Stimulated activated CD4-positive, alpha-beta T cell treated with anti-CD3 and anti-CD28 coated beads, Interleukin-2, amount 100 ng/mL, for 24 hours (primary cell): Measurements from ENCODE around the gene MEIS1.

Experiments
- DNase-seq, 2 donors: peaks; one replicate each; pipeline ENCODE4 v3.0.0-alpha.2; 2020

The MEIS1 gene

DNA sequence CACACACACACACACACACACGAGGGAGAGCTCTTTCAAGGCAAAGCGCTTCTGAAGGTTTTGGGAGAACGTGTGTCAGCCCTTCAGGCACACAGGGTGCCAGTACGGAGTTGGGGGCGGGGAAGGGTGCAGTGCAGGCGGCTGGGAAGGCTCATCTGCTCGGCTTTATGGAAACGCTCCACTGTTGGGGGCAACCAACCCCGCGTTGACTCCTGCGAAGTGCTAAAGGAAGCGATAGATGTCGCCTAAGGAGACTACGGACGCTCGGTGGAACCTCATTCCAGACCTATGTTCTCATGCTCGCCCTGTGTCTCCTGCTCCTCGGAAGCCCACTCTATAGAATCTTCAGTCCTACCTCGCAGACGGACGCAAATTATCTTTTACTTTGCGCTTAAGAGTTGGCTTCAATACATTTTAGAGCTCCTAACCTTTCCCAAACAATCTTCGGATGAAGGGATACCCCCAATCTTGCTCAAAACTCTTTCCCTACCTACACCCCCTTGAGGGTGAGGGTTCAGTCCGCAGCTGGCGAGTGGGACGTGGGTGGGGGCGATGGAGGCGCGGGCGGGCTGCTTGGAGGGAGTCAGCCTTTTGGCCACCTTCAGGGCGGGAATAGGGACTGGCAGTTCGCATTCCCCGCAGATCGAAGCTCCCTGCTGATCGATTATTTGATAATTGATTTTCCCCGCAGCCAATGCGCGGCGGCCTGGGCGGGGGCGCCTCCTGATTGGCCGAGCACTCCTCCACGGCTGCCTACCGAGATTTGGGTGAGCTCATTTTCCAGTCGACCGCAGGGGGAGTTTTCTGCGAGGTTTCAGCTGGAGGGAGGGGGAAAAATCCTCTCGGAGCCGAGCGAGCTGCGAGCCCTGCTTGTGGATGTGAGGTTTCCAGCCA, 1.9 kb upstream of the MEIS1 start:
- peak in 1 of 2 donors; percentile 26 for DNase-seq

DNA sequence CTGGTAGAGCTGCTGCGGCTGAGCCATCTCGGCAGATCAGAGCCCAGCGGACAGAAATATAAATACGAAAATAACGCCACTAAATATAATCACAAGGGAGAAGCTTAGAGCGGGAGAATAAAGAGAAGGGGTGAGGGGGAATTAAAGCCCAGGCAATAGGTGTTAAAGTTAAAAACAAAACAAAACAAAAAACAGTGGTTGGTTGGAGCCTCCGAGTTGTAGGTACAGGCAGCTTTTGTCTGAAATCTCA, 1.3 kb upstream of the MEIS1 start:
- DNase-seq: no peak

DNA sequence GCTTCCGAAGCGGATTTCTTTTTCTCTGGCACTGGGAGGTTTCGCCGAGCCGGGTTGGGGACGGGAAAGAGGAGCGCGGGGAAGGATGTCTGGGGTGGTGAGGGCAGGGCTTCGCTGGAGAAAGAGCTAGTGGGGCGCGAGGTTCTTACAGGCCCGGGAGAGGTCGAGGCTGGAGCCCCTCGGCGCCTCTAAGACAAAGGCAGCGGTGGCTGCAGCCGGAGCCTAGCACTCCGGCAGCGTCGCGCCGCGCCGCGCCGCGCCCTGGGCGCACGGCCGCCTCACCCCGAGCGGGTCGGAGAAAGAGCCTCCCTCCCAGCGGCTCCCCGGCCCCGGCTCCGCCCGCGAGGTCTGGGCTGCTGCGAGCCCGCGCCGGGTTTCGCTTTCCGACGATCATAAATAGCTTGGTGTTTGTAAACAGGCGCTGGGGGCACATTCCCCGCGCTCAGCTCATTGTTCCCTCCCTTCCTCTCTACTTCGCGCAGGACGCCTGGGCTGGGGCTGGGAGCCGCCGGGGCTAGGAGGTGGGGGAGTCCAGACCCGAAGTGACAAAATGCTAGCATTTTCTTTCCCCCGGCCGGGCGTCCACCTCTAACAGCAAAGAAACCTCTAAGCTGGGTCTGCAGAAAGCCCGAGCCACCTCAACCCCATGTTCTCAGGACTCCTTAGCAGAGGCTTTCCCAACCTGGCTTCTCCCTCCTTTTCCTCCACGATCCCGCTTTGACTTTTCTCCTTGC, 813 bp upstream of the MEIS1 start:
- no peak for DNase-seq

DNA sequence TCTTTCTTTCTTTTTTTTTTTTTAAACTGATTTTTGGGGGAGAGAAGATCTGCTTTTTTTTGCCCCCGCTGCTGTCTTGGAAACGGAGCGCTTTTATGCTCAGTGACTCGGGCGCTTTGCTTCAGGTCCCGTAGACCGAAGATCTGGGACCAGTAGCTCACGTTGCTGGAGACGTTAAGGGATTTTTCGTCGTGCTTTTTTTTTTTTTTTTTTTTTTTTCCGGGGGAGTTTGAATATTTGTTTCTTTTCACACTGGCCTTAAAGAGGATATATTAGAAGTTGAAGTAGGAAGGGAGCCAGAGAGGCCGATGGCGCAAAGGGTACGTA, 587 bp downstream of the MEIS1 start:
- no peak for DNase-seq

DNA sequence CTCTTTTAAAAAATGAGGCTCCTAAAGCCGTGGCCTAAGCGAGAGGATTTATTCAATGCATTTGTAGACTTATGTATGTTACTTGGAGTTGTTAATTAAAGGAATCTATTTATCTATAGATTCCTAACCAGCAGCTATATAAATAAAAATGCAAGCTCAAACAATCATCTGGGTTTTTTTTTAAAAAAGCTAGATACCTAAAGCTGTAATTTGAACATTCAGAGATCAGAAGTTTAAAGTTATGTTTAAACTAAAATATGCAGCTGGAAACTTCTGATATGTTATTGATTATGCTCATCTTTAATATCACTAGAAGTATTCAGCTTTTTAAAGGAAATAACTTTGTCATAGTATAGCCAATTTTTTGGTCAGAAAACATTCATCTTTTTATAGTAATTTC, 1.0 kb downstream of the MEIS1 start:
- DNase-seq: no peak

DNA sequence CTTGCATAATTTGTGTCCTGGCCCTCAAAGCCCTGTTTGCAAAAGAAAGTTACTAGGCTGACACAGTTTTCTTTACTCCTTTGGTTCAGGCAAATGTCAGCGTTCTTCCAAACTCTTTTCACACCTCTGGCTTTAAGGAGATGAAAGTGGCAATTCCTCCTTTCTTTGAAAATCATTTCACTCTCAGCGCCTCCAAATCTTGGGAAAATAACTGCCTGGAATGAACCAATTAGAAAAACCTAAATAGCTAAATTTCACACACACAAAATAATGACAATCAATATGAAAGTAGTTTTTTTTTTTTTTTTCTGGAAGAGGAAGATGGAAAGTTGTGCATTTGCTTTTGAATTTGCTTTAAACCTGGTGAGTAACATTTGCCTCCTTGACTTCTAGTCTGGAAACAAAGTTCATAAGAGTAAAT, 1.7 kb downstream of the MEIS1 start:
- no peak for DNase-seq

DNA sequence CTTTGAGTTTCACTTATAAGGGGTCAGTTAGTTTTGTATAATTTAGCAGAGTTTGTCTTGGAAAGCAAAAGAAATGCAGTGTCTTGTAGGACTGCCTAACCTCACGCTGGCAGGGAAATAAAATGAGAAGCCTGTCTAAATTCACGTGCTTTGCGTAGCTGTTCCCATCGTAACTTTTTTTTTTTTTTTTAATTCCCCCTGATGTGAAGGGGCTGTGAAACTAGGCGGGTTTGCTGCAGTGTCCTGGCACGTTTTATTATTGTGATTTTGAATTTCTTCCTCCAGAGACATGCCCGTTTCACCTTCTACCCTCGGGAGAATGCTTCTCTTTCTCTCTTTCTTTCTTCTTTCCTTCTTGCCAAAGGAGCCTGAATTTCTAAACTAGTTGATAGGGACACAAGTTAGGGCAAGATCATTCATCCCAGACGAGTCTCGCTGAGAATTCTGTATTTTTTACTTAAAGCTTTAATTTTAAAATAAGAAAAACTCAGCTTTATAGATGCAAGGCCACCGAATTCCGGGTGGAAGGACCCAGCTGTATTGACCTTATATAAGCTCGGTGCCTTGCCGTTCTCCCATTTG, 2.3 kb downstream of the MEIS1 start:
- DNase-seq: no peak

DNA sequence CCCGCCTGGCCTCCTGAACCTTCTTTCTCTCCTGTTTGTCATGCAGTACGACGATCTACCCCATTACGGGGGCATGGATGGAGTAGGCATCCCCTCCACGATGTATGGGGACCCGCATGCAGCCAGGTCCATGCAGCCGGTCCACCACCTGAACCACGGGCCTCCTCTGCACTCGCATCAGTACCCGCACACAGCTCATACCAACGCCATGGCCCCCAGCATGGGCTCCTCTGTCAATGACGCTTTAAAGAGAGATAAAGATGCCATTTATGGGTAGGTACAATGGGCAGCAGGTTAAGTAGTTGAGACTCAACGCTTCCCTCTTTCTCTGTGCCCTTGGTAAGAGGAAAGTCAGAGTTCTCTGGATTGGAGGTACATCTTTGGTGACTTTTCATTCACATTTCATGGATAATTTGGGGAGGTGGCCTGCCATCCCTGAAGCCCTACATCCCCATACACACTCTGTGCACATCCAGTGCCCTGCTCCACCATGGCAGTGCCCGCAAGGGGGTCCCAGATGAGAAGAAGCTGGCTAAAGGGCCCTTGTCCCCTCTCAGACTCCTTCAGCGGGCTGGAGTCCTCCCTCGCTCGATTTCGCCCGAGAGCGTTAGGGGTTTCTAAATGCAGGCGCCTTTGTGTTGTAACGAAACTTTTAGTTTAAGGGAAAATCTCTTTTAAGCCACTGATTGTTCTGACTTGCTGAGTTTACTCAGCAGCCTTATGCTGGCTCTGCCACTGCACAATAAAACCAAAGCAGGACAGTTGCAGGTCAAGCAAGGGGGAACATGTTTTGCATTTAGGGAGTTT, 3.0 kb downstream of the MEIS1 start:
- DNase-seq: no peak

DNA sequence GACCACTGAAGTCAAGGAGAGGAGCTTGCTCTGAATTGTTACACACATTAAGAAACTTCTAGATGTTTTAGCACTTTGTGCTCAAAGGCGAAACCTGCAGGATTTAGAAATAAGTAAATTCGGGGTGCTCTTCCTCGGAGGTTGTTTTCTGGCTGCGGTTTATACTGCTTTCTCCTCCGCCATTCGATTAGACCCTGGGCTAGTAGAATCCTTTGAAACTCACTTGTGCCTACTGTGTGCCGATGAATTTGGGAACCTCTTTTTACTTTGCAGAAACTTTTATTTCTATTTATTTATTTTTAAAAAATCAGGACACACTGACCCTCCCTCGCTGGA, 3.5 kb downstream of the MEIS1 start:
- DNase-seq: no peak

DNA sequence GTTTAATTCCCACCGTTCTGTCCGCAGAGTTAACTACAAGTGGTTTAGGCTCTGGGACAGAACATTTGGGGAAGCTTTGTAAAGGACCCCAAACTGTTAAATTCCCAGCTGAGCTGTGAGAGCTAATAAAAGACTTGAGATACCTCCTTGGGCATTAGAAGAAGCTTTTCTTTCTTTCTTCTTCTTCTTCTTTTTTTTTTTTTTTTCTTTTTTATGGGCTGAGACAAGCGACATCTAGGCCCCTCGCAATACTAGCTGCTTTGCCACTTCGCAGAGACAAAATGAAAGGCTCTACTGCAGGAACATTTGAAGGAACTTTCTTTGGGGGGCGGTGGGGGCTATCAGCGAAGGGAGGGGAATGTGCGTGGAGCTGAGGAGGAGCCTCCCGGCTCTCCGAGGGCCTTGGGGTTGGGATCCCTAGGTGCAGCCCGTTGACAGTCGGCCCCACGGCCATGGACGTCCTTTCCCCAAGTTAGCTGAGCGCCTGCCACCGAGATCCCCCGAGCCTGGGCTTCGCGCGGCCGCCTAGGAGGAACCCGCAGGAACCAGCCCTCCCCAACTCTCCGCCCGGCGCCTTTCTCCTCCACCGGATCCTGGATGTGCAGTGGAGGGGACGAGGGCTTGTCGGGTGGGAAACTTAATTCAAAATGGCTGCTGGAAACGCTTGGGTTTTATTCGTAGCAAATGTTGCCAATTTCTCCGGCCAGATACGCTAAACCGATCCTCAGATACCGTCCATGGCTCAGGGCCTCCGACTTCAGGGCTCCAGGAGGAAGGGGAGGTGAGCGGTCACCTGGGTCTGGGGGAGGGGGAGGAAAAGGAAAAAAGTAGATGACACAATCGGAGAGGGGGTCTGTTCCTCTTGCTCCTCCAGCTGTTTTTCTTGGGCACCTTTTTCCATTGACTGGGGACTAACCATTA, 4.2 kb downstream of the MEIS1 start:
- DNase-seq: no peak

DNA sequence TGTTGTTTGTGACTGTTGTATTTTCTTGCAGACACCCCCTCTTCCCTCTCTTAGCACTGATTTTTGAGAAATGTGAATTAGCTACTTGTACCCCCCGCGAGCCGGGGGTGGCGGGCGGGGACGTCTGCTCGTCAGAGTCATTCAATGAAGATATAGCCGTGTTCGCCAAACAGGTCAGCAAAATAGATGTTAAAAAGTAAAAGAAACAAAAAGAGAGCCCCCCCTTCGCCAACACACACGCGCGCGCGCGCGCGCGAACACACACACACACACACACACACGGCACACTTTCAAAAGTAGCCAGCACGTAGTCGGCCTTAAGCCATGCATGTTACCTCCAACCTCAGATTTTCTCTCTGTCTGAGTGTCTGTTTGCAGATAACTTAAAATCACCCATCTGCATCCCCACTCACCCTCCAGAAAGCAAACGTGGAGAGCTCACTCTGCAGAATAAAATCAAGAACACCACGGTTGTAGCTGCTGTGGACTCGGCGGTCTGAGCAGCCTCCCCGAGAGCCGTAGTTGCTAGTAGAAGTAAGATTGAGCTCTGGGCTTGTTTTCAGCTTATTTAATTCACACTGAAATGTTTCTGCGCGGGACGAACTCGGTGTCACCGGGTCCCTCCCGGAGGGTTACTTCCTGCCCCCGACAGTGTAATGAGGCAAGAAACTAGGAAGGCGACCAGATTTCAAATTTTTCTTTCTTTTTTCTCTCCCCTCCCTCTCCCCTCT, 5.1 kb downstream of the MEIS1 start:
- no peak for DNase-seq

DNA sequence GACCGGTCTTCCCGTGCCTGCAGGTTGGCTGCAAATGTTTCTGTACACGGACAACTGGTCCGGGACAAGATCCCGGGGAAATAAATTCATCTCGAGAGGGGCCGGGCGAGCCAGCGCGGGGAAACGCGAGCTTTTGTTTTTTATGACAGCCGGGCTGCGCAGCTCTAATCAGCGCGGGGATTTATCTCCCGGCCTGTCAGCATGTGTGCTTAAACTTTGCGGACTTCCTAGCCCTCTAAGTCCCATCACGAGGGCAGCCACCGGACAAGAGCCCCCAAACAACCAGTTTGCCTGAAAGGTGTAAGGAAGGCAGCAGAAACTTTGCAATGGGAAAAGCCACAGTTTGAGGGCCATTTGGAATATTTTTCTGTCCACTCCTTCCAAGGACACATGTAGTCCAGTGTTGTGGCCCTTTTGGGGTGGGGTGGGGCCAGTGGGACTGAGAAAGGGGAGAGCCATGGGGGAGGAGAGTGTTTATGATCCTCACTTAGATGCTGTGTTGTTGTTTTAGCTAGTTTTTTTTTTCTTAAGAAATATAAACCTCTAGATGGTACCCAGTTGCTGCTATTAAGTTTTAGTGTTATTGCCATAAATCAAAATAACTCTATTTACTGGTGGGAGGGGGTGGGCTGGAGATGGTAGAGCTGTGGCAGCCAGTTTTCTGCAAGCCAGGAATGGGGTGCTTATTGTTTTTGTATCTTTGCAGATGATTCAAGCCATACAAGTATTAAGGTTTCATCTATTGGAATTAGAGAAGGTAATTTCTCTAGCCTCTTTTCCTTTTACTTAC, 6.0 kb downstream of the MEIS1 start:
- no peak for DNase-seq

DNA sequence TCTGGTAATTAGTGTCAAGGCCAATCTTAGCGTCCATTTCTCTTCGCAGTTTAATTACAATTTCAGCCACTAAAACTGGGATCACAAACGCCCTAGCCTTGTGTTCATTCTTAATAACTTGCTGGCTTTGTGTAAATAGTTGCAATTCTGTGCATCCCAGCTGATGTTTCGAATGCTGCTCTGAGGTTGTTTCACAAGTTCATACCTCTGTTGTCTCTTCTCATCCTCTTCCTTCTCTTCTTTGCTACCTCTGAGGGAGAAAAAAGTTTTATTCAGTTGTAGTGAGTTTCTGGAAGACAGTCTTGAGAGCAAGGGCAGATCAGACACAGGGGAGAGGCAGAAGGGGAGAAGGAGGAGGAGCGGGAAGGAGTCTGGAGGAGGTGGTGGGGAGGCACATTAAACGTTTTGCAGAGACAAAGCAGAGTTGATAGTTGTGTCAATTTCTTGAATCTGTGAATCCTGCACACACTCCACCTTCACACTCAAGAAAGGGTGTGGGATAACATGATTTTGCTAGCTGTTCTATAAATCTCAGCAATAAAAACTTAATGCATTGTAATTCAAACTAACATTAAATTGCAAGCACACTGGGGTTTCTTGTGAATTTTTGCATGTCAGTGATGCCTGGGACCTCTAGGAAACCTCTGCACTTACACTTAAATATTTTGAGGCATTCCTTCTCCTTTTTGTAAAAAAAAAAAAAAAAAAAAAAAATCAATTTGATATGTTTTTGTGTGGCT, 6.8 kb downstream of the MEIS1 start:
- DNase-seq: no peak

DNA sequence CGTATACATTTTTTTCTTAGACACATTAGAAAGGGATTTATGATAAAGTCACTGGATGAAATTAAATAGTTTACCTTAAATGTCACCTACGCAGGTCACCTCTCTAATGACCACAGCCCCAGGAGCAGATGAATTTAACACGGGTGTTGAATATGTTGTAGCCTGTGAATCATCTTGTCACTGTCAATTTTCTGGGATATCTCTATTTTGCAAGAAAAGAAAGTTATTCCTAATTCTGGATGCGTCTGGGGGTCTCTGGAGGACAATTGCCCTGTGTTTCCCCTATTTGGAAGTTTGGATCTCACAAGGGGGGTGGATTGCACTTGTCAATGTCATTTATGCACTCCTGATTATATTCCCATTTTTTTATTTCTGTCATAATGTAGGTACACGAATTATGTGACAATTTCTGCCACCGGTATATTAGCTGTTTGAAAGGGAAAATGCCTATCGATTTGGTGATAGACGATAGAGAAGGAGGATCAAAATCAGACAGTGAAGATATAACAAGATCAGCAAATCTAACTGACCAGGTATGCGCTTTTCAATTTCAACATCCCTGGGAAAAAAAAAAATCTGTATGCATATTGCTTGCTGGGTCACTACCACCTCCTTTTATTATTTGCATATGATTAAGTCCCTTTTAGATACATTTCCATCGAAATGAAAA, 7.7 kb downstream of the MEIS1 start:
- no peak for DNase-seq

DNA sequence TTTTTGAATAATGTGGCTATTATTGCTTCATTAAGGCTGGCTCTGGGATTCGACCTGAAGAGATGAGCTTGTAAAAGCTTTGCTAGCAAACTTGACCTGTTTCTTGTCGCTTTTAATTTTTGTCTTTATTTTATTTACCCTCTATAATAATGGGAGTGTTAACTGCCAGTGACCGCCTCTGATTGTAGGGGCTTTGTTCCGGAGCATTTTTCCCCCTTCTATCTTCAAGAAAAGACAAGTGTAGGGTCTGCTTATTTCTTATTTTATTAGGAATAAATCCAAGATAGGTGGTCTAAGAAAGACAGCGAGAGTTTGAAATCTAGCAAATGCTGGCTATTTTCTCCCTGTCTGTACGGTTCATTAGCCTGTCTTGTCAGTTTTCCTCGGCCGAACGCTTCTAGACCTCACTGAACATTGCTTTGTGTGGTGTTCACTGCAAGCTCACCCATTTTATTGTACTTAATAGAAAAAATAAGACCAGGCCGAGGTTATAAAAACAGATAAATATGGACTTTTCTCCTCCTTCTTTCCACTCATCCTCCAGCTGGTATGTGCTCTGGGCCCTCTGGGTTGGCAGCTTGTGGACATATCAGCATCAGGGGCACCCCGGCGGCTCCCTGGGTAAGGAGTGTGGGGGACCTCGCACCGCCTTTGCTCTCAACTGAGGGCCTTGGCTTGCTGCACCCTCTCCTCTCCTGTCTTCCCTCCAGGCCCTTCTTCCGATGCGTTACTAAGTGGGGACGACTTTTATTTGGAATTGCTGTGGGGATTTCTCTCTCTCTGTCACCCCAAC, 8.5 kb downstream of the MEIS1 start:
- no peak for DNase-seq

DNA sequence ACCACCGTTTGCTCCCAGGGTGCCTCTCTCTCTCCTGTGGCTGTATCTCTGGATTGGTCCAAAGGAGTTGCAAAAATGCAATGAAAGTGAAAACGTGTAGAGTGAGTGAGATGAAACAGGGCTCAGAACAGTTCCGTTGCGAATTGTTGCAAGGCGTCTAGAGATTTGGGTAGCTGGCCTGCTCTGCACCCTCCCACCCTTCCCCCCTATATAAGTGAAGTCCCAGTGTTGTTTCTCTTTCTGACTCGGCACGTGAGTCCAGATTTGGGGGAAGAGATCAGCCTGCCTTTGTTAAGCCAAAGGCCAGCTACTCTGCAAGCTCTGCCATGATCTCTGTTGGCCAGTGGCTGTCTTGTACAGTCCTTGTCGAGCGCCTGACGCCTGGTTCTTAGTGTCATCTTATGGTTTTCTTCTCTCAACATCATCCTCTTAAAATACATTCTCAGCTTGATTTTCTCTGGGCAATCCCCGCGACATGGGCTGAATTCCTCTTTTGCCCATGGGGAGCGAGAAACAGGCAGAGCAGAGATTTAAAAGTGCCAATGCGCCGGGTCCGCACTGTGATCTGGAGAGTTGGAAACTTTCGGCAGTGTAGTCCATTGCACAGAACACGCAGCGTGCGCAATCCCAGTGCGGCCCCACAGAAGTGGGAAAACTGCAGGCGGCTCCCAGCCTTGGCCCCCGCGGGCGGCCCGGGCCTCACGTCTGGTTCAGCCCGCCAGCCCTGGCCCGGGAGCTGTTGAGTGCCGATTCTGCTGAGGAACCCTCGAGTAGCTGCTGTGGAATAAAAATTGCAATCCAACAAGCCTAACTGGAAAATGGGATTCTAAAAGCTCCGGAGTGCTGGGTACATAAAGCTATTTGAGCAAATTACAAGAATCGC, 9.3 kb downstream of the MEIS1 start:
- DNase-seq: no peak

DNA sequence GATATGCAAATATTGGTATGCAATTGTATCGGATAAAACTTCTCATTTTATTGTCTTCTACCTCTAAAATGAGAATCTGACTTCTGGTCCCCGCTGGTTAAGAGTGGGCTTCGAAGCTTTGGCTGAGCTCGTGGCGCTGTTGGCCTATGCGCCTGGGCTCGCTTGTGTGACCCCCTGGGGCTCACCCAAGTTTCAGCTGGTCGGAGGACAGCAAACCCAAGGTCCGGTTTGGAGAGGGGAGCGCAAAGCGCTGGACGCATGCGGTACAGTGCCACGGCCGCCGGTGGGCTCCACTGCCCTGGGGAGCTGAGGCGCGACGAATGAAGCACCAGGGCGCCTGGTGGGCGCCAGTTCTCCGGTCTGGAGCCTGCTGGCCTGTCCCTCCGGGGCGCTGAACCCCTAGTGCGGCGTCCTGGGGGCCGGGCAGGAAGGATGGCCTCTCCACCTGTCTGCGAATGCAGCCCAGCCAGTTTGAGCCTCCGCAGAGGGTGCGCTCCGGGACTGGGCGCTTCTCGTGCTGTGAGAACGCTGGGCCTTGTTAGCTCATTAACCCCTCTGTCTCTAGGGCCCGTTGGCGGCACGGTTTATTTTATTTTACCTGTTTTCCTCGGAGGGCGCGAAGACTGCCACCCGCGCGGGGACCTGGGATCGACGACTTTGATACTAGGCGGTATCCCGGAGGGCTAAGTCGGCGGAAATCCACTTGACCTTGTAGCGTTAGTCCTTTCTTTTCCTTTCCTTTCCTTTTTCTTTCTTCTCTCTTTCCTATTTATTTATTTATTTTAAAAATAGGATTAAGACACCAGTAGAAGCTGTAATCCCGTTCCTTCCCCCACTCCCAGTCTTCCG, 10.4 kb downstream of the MEIS1 start:
- no peak for DNase-seq
